Activated naive CD4-positive, alpha-beta T cell treated with anti-CD3 and anti-CD28 coated beads, Interleukin-2, amount 10 ng/mL, durations not matched to agents 7 days and 5 days (primary cell): Measurements from ENCODE around the gene BTN3A1.
"Not testable (repeated sequence)": the region's sequence is repeated elsewhere in the genome, so short reads cannot be mapped to it uniquely, and the experiment has no call there.

Experiments used
- CTCF ChIA-PET: fragments of 350-600 bp; sonication (Branson Sonifier 250); formaldehyde crosslinking; loops from one replicate; lab custom pipeline; 2021; ENCODE audit warnings: antibody characterized with exemption; lab: Charles Lee
- DNase-seq: peaks from one replicate; pipeline ENCODE4 v3.0.0-alpha.2; 2020
- H3K27ac Mint-ChIP-seq: one replicate; pipeline ENCODE4 v1.8.0; 2021; ENCODE audit warnings: mild to moderate bottlenecking, moderate library complexity, mixed read lengths
- H3K27me3 Mint-ChIP-seq: one replicate; pipeline ENCODE4 v1.8.0; 2021; ENCODE audit warnings: mild to moderate bottlenecking, mixed read lengths
- H3K36me3 Mint-ChIP-seq: one replicate; pipeline ENCODE4 v1.8.0; 2021; ENCODE audit warnings: mixed read lengths
- H3K4me1 Mint-ChIP-seq: one replicate; pipeline ENCODE4 v1.8.0; 2021; ENCODE audit warnings: mixed read lengths
- H3K4me3 Mint-ChIP-seq: one replicate; pipeline ENCODE4 v1.8.0; 2021; ENCODE audit warnings: mild to moderate bottlenecking, moderate library complexity, mixed read lengths
- H3K9me3 Mint-ChIP-seq: one replicate; pipeline ENCODE4 v1.8.0; 2021; ENCODE audit warnings: mixed read lengths

The BTN3A1 gene

DNA sequence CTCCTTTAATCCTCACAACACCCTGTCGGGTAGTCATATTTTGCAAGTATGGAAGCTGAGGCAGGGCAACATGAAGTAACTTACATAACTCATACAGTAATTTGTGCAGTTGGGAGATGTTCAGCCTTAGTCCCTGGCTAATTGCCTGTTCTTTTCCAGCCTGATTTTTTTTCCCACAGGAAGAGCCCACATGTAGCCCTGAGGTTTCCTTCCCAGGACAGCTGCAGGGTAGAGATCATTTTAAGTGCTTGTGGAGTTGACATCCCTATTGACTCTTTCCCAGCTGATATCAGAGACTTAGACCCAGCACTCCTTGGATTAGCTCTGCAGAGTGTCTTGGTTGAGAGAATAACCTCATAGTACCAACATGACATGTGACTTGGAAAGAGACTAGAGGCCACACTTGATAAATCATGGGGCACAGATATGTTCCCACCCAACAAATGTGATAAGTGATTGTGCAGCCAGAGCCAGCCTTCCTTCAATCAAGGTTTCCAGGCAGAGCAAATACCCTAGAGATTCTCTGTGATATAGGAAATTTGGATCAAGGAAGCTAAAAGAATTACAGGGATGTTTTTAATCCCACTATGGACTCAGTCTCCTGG is 50.7 kb downstream of the BTN3A1 start:
- Mint-ChIP-seq H3K9me3 (no peaks in the 10 kb centered on the region), H3K4me3 (no peak overlapping the region), H3K4me1 (peaks cover 17% of the 10 kb centered on the region), H3K27ac (no peak overlapping the region), H3K36me3 (peaks cover 51% of the 10 kb centered on the region), H3K27me3 (no peaks in the 10 kb centered on the region)
- DNase-seq, result no peak
- CTCF ChIA-PET, result interaction anchor here (0.6 kb wide), 1 partner anchor 109 kb away, joined by 3 read pairs; no protein-coding TSS in a partner anchor

DNA sequence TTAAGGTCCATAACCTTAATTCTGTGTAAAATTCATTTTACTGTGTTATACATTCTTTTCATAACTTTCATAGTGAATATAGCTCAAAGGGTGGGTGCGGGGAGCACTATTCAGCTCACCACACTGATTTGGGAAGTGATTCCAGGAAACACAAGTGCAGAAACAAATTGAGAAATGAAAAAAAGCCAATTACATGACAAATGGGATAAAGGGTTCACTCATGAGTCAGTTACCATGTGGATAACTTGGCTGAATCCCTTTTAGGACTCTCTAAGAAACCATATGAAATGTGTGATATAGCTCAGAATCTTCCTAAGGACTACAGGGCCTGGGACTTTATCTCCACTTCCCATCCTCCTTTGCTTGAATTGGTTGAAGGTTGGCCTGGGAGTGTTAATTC is 52.6 kb downstream of the BTN3A1 start:
- Mint-ChIP-seq H3K9me3 (no peaks in the 10 kb centered on the region), H3K27ac (no peak overlapping the region), H3K36me3 (peaks cover 47% of the 10 kb centered on the region), H3K4me1 (peaks cover 28% of the 10 kb centered on the region), H3K4me3 (no peak overlapping the region), H3K27me3 (no peaks in the 10 kb centered on the region)
- CTCF ChIA-PET, result no interaction called here
- no peak for DNase-seq

DNA sequence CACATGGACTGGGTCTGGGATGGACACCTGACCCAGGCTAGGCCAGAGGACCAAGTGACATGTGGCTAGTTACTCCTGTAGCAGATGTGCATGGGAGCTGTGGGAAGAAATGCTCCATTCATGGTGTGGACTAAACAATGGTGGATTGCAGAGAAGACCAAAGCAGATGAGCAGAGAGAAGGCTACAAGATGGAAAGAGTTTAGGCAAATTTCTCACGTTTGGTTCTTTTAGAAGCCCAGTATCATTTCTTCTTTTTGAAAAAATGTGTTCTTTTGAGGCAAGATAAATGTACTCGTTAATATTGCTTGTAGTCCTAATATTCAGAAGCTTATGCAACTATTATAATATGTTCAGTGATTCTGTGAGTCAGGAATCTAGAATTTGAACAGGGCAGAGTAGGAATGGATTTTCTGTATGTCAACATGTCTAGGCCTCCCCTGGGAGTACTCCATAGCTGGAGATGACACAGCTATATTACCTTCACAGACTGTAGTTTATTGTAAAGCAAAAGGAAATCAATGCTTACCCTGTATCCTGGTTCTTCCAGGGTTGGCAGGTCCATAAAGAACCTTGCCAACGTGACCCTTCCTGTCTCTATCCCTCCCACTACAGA is 53.4 kb downstream of the BTN3A1 start:
- Mint-ChIP-seq H3K27ac (no peak overlapping the region), H3K4me3 (no peak overlapping the region), H3K9me3 (no peaks in the 10 kb centered on the region), H3K27me3 (no peaks in the 10 kb centered on the region), H3K4me1 (peaks cover 36% of the 10 kb centered on the region), H3K36me3 (peaks cover 49% of the 10 kb centered on the region)
- CTCF ChIA-PET, result interaction anchor here (1.2 kb wide), 1 partner anchor 10 kb away, joined by 3 read pairs; no protein-coding TSS in a partner anchor
- no peak for DNase-seq

DNA sequence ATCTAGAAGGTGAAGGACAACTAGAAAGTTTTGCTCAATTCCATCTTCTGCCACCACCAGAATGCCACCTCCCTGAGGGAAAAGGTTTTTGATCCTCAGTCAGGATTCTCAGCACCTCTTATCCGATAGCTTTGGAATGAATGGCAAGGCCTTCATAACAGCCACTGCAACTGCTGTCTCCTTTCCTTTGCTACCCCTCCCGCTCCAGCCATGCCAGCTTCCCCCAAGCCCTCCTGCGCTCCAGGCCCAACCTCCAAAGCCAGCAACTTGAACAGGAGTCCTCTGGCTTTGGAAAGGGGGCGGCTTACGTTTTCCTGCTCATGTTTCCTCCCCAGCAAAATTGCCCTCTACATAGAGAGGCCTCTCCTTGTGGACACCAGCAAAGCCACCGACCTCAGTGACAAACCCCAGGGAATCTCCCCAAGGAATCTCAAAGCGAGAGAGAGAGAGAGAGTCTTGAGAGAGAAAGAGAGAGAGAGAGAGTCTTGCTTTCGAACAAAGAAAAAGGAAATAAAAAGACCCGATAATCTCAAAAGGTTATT is 55.3 kb downstream of the BTN3A1 start:
- CTCF ChIA-PET, result no interaction called here
- peak; percentile 35 for DNase-seq

DNA sequence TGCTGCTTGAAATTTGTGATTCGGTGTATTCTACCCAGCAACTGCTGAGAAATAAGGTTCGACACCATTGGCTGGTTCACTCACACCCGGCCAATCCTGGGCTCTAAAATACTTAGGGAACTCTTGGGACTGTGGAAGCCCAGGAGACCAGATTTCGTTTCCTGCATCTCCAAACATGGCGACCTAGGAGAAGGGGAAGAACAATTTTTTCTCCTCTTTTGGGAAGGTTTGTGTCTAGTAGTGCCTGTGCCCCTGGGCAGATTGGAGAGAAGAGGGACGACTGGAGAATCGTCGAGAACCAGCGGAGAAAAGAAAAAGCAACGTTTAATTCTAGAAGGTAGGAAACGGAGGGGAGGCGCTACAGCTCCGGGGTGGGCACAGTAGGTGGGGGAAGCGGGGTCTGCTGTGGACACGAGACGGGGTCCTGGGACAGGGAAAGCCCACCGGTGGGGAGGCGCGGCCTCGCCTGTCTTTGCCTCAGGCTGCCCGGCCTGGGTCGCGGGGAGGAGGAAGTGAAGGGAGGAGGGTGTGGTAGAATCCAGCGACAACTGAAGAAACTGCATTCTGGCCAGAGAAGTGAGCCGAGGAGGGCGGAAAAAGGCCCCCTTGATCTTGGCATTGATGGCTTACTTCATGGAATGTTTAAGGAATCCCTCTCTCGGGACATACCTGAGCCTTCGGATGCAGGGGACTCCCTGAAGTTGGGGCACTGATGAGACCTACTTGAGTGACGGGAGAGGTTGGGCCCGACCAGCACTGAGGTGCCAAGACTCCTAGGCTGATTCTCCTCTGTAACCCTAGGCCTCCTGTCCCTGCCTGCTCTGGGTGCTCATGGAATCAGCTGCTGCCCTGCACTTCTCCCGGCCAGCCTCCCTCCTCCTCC is 56.0 kb downstream of the BTN3A1 start, which contains the start of gene BTN2A1:
BTN2A1 (plus strand) TSS at position 150 of the 883 bp plus-strand sequence; CDS start at position 832, 682 bp downstream.
- CTCF ChIA-PET, result no interaction called here
- peaks cover 58% of the 10 kb centered on the region for H3K4me1 Mint-ChIP-seq
- peaks cover 53% of the 10 kb centered on the region for H3K36me3 Mint-ChIP-seq
- peak within 1 kb of the TSS; percentile 97 for H3K4me3 Mint-ChIP-seq
- no peaks in the 10 kb centered on the region for H3K9me3 Mint-ChIP-seq
- DNase-seq, result peak; percentile 82
- H3K27ac Mint-ChIP-seq, result peak within 1 kb of the TSS; percentile 93
- no peaks in the 10 kb centered on the region for H3K27me3 Mint-ChIP-seq

More for the DNA sequence above, 55.3 kb downstream of the BTN3A1 start:
- H3K4me3 Mint-ChIP-seq, result peak overlapping the region; percentile 97
- peaks cover 51% of the 10 kb centered on the region for H3K4me1 Mint-ChIP-seq
- no peaks in the 10 kb centered on the region for H3K9me3 Mint-ChIP-seq
- H3K27ac Mint-ChIP-seq, result peak overlapping the region; percentile 93
- H3K36me3 Mint-ChIP-seq, result peaks cover 46% of the 10 kb centered on the region
- H3K27me3 Mint-ChIP-seq, result no peaks in the 10 kb centered on the region

DNA sequence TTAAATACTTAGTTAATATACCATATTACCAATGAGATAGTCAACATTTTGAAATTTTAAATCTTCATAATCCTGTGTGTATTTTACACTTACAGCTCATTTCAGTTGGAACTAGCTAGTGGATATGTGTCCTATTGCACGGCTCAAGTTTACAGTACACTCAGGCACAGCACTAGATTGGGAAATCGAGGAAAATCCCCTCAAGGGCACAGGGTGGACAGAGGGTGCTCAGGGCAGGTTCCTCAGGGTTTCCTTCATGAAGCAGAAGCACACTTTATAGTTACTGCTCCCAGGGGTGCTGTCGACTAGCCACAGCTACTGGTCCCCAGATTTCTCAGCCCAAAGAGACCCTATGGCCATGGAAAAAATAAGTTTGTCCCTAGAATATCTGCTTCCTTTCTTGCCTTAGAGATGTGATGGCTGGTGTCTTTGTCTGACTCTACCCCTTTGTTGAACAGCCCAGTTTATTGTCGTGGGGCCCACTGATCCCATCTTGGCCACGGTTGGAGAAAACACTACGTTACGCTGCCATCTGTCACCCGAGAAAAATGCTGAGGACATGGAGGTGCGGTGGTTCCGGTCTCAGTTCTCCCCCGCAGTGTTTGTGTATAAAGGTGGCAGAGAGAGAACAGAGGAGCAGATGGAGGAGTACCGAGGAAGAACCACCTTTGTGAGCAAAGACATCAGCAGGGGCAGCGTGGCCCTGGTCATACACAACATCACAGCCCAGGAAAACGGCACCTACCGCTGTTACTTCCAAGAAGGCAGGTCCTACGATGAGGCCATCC is 57.1 kb downstream of the BTN3A1 start:
- Mint-ChIP-seq H3K4me1 (peaks cover 64% of the 10 kb centered on the region), H3K9me3 (no peaks in the 10 kb centered on the region), H3K27me3 (no peaks in the 10 kb centered on the region), H3K4me3 (peak overlapping the region; percentile 53), H3K27ac (no peak overlapping the region), H3K36me3 (peaks cover 65% of the 10 kb centered on the region)
- no peak for DNase-seq
- CTCF ChIA-PET, result no interaction called here

DNA sequence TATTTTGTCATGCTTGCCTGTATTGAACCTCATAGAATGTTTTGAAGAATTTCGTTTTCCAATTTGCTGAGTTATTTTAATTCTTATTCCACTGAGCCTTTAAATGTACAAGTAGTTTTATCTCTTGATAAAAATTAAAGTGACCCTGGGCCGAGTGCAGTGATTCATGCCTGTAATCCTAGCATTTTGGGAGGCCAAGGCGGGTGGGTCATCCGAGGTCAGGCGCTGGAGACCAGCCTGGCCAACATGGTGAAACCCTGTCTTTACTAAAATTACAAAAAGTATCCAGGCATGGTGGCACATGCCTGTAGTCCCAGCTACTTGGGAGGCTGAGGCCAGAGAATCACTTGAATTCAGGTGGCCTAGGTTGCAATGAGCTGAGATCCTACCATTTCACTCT is 59.3 kb downstream of the BTN3A1 start:
- CTCF ChIA-PET, H3K9me3 Mint-ChIP-seq, H3K27me3 Mint-ChIP-seq, H3K27ac Mint-ChIP-seq, DNase-seq, H3K4me3 Mint-ChIP-seq: not testable (repeated sequence)
- Mint-ChIP-seq H3K4me1 (peaks cover 71% of the 10 kb centered on the region), H3K36me3 (peaks cover 81% of the 10 kb centered on the region)

DNA sequence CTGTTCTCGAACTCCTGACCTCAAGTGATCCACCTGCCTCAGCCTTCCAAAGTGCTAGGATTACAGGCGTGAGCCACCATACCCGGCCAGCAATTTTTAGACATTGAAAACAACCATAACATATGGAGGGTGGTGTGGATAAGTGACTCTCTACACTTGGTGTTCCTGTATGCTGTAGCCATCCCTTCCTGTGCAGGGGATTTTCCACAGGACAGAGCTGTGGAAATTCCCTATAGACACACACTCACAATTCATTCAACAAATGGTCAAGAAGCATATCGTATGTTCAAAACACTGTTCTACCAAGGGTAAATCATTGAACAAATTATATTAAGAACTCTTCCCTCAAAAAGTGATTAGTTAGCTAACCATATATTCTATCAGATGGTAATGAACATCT is 61.9 kb downstream of the BTN3A1 start:
- Mint-ChIP-seq H3K27me3 (no peaks in the 10 kb centered on the region), H3K4me3 (no peak overlapping the region), H3K4me1 (peaks cover 53% of the 10 kb centered on the region), H3K27ac (peak overlapping the region; percentile 0), H3K9me3 (no peaks in the 10 kb centered on the region), H3K36me3 (peaks cover 92% of the 10 kb centered on the region)
- CTCF ChIA-PET, result no interaction called here
- no peak for DNase-seq

DNA sequence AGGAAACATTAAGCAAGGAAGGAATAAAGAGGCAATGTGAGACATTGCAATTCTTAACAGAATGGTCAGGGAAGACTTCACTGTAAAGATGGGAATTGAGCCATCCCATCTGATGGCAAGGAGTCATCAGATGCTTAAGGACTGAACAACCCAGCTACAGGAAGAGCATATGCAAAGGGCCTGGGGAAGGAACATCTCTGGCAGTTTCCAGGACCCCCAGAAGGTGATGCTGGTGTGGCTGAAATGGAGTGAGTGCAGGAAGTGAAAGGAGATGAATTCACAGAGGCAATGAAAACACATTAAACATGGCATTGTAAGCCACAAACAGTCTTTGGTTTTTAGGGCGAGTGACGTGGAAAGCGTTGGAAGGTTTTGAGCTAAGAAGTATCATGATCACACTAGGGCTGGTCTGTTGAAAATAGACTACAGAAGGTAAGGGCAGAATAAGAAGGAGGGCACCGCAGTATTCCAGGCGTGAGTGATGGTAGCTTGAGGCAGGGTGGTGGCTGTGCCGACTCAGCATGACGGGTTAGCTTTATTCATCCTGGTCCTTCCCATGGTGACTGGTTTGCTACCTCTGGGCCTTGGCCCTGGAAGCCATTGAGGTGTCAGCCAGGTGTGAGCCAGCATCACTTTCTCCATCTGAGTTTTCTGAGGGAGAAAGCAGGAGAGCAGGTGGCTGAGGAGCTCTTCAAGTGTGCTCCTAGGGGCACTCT is 62.5 kb downstream of the BTN3A1 start:
- Mint-ChIP-seq H3K9me3 (no peaks in the 10 kb centered on the region), H3K27me3 (no peaks in the 10 kb centered on the region), H3K4me3 (no peak overlapping the region), H3K4me1 (peaks cover 47% of the 10 kb centered on the region), H3K36me3 (peaks cover 89% of the 10 kb centered on the region), H3K27ac (peak overlapping the region; percentile 0)
- CTCF ChIA-PET, result no interaction called here
- no peak for DNase-seq
